Coronary artery (tissue), 2 donors: ENCODE measurements around the gene PLA2G4B.

Experiments used
- DNase-seq: peaks from one replicate; pipeline ENCODE4 v3.0.0-alpha.2; 2017; ENCODE audit warnings: low spot score
- H3K27ac ChIP-seq, 2 donors: fragments of 200-600 bp; sonication (generic); one replicate each; pipeline ENCODE4 v1.5.1; 2016 to 2019
- H3K4me3 ChIP-seq: fragments of 200-600 bp; sonication (generic); 2 replicates; pipeline ENCODE4 v1.5.1; 2016; ENCODE audit warnings: mild to moderate bottlenecking, moderate library complexity
- CTCF ChIP-seq: fragments of 200-600 bp; sonication (generic); IDR thresholded peaks from one replicate; pipeline ENCODE4 v1.5.1; 2019; ENCODE audit warnings: antibody characterized with exemption

PLA2G4B gene

GRCh38 chr15:41792000-41792637 lies 46.5 kb upstream of the PLA2G4B start:
- TF ChIP-seq CTCF: no peak
- Histone ChIP-seq H3K27ac (no peak overlapping the region), H3K4me3 (no peak overlapping the region)
- no peak for DNase-seq

- no peak for DNase-seq
- Histone ChIP-seq H3K27ac (no peak overlapping the region), H3K4me3 (no peak overlapping the region)
- TF ChIP-seq CTCF: no peak
Measured at GRCh38 chr15:41794081-41794480, 44.6 kb upstream of the PLA2G4B start.

- no peak for TF ChIP-seq CTCF
- DNase-seq: no peak
- H3K4me3 ChIP-seq: no peak overlapping the region
- peak overlapping the region; percentile 0 to 27 for H3K27ac ChIP-seq
Measured at GRCh38 chr15:41795996-41796856, 42.4 kb upstream of the PLA2G4B start.

- H3K27ac ChIP-seq: peak overlapping the region in 1 of 2 donors; percentile 10
- no peak for TF ChIP-seq CTCF
- DNase-seq: no peak
- no peak overlapping the region for H3K4me3 ChIP-seq
Measured at GRCh38 chr15:41797201-41797944, 41.3 kb upstream of the PLA2G4B start.

GRCh38 chr15:41798607-41799487 lies 39.8 kb upstream of the PLA2G4B start:
- H3K27ac ChIP-seq: no peak overlapping the region
- no peak for DNase-seq
- no peak for TF ChIP-seq CTCF
- no peak overlapping the region for H3K4me3 ChIP-seq

GRCh38 chr15:41799488-41799805 lies 39.2 kb upstream of the PLA2G4B start:
- DNase-seq: no peak
- Histone ChIP-seq H3K4me3 (no peak overlapping the region), H3K27ac (no peak overlapping the region)
- TF ChIP-seq CTCF: no peak
